GM12874 (cell line): ENCODE measurements around the gene FOXM1.
A peak's percentile ranks its signal among the peaks of the same experiment; 100 is the strongest.

Experiments
- TF ChIP-seq, protein P1 (sequence below): IDR thresholded peaks from 2 replicates; pipeline ENCODE4 v1.5.1; 2011; ENCODE audit warnings: low read depth, mild to moderate bottlenecking, control low read depth, low read length, moderate library complexity; ENCODE audit not compliant: insufficient read depth

The FOXM1 gene

DNA sequence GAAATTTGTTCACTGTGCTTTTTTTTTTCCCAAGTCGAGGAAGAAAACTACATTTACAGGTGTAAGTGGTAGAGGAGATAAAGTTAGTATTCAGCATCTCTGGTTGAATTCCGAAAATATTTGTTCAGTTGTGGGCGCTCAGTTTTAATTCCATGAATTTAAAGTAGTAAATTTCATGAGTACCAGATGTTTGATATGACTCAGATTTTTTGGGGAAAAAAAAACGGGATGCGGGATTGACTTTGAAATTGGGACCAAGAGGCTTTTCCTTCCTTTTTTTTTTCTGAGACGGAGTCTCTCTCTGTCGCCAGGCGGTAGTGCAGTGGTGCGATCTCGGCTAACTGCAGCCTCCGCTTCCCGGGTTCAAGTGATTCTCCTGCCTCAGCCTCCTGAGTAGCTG is 15.3 kb upstream of the FOXM1 start:
- TF ChIP-seq, protein P1, sequence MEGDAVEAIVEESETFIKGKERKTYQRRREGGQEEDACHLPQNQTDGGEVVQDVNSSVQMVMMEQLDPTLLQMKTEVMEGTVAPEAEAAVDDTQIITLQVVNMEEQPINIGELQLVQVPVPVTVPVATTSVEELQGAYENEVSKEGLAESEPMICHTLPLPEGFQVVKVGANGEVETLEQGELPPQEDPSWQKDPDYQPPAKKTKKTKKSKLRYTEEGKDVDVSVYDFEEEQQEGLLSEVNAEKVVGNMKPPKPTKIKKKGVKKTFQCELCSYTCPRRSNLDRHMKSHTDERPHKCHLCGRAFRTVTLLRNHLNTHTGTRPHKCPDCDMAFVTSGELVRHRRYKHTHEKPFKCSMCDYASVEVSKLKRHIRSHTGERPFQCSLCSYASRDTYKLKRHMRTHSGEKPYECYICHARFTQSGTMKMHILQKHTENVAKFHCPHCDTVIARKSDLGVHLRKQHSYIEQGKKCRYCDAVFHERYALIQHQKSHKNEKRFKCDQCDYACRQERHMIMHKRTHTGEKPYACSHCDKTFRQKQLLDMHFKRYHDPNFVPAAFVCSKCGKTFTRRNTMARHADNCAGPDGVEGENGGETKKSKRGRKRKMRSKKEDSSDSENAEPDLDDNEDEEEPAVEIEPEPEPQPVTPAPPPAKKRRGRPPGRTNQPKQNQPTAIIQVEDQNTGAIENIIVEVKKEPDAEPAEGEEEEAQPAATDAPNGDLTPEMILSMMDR = no peak

DNA sequence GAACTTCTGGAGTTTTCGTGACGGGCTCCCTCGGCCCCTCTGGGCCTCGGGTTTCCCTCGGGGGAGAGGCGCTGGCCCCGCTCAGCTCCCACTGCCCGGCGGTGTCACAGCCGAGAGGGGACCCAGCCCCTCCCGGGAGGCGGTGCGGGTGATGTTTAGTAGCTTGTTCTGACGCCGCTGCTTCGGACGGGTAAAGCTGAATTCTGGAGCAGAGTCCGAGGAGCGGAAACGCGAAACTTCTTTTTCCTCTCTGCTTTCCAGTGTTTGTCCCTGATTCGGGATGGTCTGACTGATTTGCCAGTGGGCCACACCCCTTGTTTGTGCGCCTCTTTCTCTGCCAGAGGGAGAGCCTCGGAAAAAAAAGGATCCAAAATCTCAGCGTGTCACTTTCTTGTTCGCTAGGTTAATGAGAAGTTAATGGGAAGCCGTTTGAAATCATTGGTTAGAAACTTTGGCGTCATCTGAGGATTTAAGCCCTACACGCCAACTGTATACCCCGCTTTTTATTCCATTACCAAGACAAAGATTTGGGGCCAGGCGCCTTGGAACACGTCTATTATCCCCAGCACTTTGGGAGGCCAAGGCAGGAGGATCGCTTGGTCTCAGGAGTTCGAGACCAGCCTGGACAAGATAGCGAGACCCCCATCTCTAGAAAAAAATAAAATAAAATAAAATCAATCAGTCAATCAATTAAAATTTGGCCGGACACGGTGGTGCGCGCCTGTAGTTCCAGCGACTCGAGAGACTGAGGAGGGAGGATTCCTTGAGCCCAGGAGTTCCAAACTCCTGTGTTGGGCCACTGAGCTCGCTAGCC is 14.5 kb upstream of the FOXM1 start:
- TF ChIP-seq, protein P1 = no peak

DNA sequence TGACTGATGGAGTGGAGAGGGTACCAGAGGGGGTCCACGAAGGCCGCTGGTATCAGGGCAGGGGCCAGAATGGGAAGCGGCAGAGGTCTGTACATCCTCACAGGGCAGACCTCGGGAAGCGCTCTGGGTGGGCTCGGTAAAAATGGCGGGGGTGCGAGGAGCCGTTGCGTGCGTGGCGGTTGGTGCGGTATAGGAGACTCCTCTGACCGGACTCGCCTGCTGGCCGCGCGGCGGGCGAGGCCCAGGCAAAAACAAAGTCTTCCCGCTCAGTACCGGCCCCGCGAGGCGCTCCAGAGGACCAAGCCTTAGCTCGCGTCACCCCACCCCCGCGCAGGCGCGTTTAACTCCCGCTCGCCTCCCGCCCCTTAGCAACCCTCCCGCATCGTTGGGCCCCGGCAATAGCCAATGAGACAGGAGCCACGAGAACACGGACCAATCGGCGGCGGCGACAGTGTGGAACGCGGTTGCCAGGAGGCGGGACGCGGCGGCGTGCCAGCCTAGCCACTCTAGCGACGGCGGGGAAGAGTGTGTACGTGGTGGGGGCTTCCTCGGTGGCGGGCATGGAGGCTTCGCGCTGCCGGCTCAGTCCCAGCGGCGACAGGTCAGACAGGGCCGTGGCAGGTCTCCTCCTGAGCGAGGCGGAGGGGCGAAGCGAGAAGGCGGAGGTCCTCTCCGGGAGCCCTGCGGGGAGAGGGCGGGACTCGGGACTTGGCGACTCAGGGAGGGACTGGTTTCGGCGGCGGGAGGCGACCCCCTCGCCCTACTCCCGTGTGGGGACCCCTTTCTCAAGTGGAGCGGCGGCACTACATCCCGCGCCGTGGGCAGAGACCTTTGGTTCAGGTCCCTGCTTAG is 13.6 kb upstream of the FOXM1 start, which contains the start of gene TULP3:
TSS of gene TULP3 (plus strand) at position 504 of the 852 bp plus-strand sequence. CDS start at position 561, 57 bp downstream.
- TF ChIP-seq, protein P1 = 0 out of 2 replicates have a peak, but pooled peaks have one; percentile 1

DNA sequence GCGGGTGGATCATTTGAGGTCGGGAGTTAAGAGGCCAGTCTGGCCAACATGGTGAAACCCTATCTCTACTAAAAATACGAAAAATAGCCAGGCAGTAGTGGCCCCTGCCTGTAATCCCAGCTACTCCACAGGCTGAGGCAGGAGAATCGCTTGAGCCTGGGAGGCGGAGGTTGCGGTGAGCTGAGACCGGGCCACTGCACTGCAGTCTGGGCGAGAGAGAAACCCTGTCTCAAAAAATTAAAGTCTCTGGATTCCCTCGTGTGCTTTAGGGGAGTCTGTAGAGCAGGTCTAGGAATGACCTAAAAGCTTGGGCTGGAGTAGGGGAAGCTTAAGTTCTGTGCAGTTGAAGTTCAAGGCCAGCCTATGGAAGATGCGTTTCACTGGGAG is 13.0 kb upstream of the FOXM1 start:
- TF ChIP-seq, protein P1 = no peak

DNA sequence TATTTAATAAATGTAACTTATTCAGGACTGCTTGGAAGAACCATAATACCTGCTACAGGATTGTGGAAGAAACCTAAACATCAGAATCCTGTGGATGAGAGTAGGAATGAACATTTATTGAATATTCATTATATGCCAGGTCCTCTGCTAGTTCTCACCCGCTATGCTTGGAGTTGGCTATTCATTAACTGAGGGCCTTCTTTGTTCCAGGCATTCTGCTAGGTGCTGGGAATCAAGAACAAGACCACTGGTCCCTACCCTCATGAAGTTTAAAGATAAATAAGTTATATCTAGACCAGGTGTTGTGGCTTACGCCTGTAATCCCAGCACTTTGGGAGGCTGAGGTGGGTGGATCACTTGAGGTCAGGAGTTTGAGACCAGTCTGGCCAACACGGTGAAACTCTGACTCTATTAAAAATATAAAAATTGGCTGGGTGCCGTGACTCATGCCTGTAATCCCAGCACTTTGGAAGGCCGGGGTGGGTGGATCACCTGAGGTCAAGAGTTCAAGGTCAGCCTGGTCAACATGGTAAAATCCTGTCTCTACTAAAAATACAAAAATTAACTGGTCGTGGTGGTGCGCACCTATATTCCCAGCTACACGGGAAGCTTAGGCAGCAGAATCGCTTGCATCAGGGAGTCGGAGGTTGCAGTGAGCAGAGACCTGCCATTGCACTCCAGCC is 9.9 kb upstream of the FOXM1 start:
- TF ChIP-seq, protein P1 = no peak

DNA sequence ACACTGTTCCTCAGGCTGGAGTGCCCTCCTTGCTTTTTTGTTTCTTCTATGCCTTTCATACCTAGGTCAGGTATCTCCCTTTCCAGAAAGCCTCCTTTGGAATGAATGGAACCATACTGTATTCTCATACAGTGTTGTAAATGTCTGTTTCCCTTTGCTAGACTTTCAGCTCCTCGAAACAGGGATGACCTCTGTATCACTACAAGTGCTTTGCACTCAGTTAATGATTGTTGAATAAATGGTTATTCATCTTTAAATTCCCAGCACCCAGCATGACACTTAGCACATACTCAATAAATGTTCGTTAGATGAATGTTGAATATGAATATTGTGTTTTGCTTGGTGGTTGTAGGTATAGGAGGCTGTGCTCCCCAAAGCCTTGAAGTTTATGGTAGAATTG is 7.8 kb upstream of the FOXM1 start:
- TF ChIP-seq, protein P1 = no peak

DNA sequence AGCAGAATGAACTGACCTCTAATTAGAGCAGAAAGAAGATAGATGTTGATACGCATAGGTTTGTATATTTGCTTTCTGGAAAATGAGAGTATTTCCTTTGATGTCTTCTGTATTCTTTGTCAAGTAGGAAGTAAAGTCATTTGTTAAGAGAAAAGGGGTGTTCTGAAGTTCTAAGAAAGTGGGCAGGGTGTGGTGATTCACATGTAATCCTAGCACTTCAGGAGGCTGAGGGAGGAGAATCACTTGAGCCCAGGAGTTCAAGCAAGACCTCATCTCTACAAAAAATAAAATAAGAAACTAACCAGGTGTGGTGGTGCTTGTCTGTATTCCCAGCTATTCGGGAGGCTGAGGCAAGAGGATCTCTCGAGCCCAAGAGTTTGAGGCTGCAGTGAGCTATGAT is 2.9 kb upstream of the FOXM1 start:
- TF ChIP-seq, protein P1 = no peak
